Common myeloid progenitor, CD34-positive (primary cell): ENCODE measurements around the gene KDM3B.

Source experiments
- CTCF ChIA-PET: fragments of 350-600 bp; sonication (Branson Sonifier 250); formaldehyde crosslinking; loops from one replicate; lab custom pipeline; 2021; ENCODE audit warnings: antibody characterized with exemption; lab: Charles Lee
- POLR2A ChIA-PET: fragments of 350-600 bp; sonication (Branson Sonifier 250); formaldehyde crosslinking; loops from one replicate; lab custom pipeline; 2021; ENCODE audit warnings: antibody characterized with exemption; lab: Charles Lee
- DNase-seq, 3 donors: peaks; one replicate each; pipeline versions ENCODE4 v3.0.0 to v3.0.0-alpha.2; 2013
- H3K27ac ChIP-seq, 2 experiments: 1 replicate in 1 of 2; 2 replicates in 1 of 2; pipeline ENCODE4 v1.7.0; 2013; ENCODE audit warnings: inconsistent platforms in 2 of 2, low read length in 2 of 2, mild to moderate bottlenecking in 2 of 2, low read depth in 1 of 2, moderate library complexity in 1 of 2; ENCODE audit not compliant: severe bottlenecking in 2 of 2, insufficient read depth in 1 of 2, poor library complexity in 1 of 2
- H3K27me3 ChIP-seq, 5 experiments: replicated peaks in 2 of 5; 1 replicate in 3 of 5; 2 replicates in 2 of 5; pipeline versions ENCODE4 v1.6.1 to v1.7.0; 2013; ENCODE audit warnings: low read length in 4 of 5, mild to moderate bottlenecking in 2 of 5, moderate library complexity in 2 of 5, inconsistent platforms in 1 of 5; ENCODE audit not compliant: insufficient read depth in 5 of 5, control insufficient read depth in 4 of 5
- H3K36me3 ChIP-seq, 4 experiments: 1 replicate in 2 of 4; 2 replicates in 2 of 4; pipeline versions ENCODE4 v1.6.1 to v1.7.0; 2013; ENCODE audit warnings: low read length in 3 of 4, control low read depth in 1 of 4, mild to moderate bottlenecking in 1 of 4; ENCODE audit not compliant: control insufficient read depth in 4 of 4, insufficient read depth in 4 of 4
- H3K4me1 ChIP-seq, 4 experiments: 1 replicate in 3 of 4; 2 replicates in 1 of 4; pipeline versions ENCODE4 v1.6.1 to v1.7.1; 2013; ENCODE audit warnings: low read length in 3 of 4, mild to moderate bottlenecking in 3 of 4, control low read depth in 1 of 4, inconsistent platforms in 1 of 4, moderate library complexity in 1 of 4; ENCODE audit not compliant: control insufficient read depth in 4 of 4, insufficient read depth in 4 of 4; ENCODE audit errors: control extremely low read depth in 1 of 4
- H3K4me3 ChIP-seq, 7 experiments: 1 replicate in 4 of 7; 2 replicates in 3 of 7; pipeline versions ENCODE4 v1.5.1 to v1.7.0; 2013; ENCODE audit warnings: mild to moderate bottlenecking in 7 of 7, low read length in 6 of 7, moderate library complexity in 6 of 7, inconsistent platforms in 2 of 7, low read depth in 2 of 7, control low read depth in 1 of 7; ENCODE audit not compliant: insufficient read depth in 4 of 7, control insufficient read depth in 1 of 7; ENCODE audit errors: extremely low read depth in 1 of 7
- H3K9me3 ChIP-seq, 5 experiments: 1 replicate in 4 of 5; 2 replicates in 1 of 5; pipeline versions ENCODE4 v1.6.1 to v1.7.1; 2013; ENCODE audit warnings: low read length in 4 of 5, mild to moderate bottlenecking in 2 of 5, inconsistent platforms in 1 of 5, low read depth in 1 of 5, moderate library complexity in 1 of 5; ENCODE audit not compliant: control insufficient read depth in 4 of 5, insufficient read depth in 2 of 5; ENCODE audit errors: control extremely low read depth in 1 of 5
- WGBS: methylation state at CpG from one replicate; pipeline ENCODE4 v1.1.5; 2013; ENCODE audit not compliant: insufficient coverage; 5-methylcytosine and 5-hydroxymethylcytosine counted together

Gene KDM3B

DNA sequence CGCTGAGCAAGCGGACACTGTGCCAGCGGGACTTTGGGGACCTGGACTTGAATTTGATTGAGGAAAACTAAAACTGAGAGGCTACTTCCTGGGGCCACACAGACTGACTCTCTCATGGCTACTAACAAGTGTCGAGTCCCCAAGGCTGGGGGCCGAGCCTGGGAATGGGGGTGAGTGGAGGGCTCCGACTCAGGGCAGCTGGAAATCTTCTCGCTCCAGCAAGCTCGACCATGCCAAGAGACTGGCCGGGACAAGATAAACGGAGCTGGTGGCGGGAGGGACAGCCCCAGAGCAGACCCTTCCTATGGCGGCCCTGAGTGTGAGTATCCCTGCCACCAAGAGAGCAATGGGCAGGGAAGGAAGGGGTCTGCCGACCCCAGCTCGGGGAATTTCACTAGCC lies 5.6 kb upstream of the KDM3B start:
- no peak for DNase-seq
- POLR2A ChIA-PET, result interaction anchor here (5.5 kb wide), 1 partner anchor 8 kb away, joined by 42 read pairs; the partner anchor contains the start of gene FAM53C
- no peak overlapping the region for H3K27ac ChIP-seq
- peaks cover 0 to 4% (median under 1%) of the 10 kb centered on the region in 5 experiments for H3K9me3 ChIP-seq
- peaks cover 2 to 78% (median 52%) of the 10 kb centered on the region in 4 experiments for H3K36me3 ChIP-seq
- WGBS, result 99% methylated on average over 14 of the region's 14 CpGs
- H3K4me1 ChIP-seq, result peaks cover 6 to 26% (median 12%) of the 10 kb centered on the region in 4 experiments
- CTCF ChIA-PET, result interaction anchor here (0.6 to 10.2 kb wide), 4 partner anchors 9 to 103 kb away, joined by 3 to 233 read pairs (median 4); partner anchors contain the start of genes CDC25C and FAM53C
- H3K27me3 ChIP-seq, result no peaks in the 10 kb centered on the region
- no peak overlapping the region for H3K4me3 ChIP-seq

DNA sequence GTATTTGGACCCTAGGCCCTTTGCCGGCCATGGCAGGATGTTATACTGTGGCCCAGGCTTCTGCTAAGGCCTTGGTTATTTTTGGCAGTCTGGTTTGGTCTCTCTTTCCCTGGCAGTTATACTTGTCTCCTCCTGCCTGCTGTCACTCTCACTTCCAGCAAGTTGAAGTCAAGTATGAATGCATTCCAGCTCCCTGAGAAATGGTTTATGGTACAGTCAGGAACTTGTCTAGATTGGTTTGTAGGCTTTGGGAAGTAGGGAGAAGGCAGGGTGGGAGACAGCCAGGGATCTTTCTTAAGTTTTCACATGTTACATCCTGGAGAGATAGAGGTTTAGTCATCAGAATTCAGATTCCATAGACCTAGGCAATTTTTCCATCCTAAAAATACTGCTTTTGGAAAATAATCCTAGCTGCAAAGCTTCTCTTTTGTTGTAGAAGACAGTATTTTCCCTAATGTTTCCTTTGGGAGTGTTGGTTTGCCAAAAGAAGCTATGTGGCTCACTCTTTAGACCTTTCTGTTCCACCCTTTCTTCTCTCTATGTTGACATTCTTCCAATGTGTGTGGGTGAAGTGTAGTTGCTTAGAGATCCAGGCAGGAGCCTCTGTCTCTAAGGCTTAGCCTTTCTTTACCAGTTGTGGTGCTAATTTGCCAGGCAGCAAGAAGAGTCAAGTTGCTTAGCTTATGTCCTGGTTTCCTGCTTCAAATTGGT lies 2.5 kb upstream of the KDM3B start:
- peak overlapping the region in 1 of 2 experiments; percentile 40 for H3K27ac ChIP-seq
- H3K4me3 ChIP-seq, result no peak overlapping the region
- no peaks in the 10 kb centered on the region for H3K27me3 ChIP-seq
- POLR2A ChIA-PET, result interaction anchor here (1.0 to 5.5 kb wide), 3 partner anchors 8 to 20 kb away, joined by 5 to 42 read pairs (median 7); partner anchors contain the start of gene FAM53C
- no CpG with 5 or more reads among the region's 1 CpG for WGBS
- peaks cover 0 to 9% (median 2%) of the 10 kb centered on the region in 5 experiments for H3K9me3 ChIP-seq
- DNase-seq, result no peak
- CTCF ChIA-PET, result interaction anchor here (1.4 to 10.2 kb wide), 4 partner anchors 12 to 71 kb away, joined by 3 to 233 read pairs (median 64); partner anchors contain the start of genes CDC25C and FAM53C
- H3K4me1 ChIP-seq, result peaks cover 18 to 38% (median 26%) of the 10 kb centered on the region in 4 experiments
- H3K36me3 ChIP-seq, result peaks cover 0 to 60% (median 36%) of the 10 kb centered on the region in 4 experiments

- peaks cover 22 to 43% (median 30%) of the 10 kb centered on the region in 4 experiments for H3K4me1 ChIP-seq
- peak in 2 of 3 donors; percentile 74 to 80 for DNase-seq
- H3K4me3 ChIP-seq, result no peak overlapping the region
- peaks cover 0 to 9% (median 2%) of the 10 kb centered on the region in 5 experiments for H3K9me3 ChIP-seq
- H3K36me3 ChIP-seq, result peaks cover 0 to 55% (median 31%) of the 10 kb centered on the region in 4 experiments
- no peaks in the 10 kb centered on the region for H3K27me3 ChIP-seq
- POLR2A ChIA-PET, result interaction anchor here (0.6 to 5.5 kb wide), 3 partner anchors 9 to 34 kb away, joined by 4 to 42 read pairs (median 7); partner anchors contain the start of gene FAM53C
- H3K27ac ChIP-seq, result peak overlapping the region in 1 of 2 experiments; percentile 40
- CTCF ChIA-PET, result interaction anchor here (1.6 to 10.2 kb wide), 3 partner anchors 12 to 70 kb away, joined by 3 to 233 read pairs (median 125); partner anchors contain the start of genes CDC25C and FAM53C
These were observed 2.0 kb upstream of the KDM3B start for GRCh38 chr5:138350563-138350890.

- WGBS, result 100% methylated on average over 1 of the region's 1 CpG
- no peak overlapping the region for H3K27ac ChIP-seq
- DNase-seq, result no peak
- peaks cover 0 to 50% (median 26%) of the 10 kb centered on the region in 4 experiments for H3K36me3 ChIP-seq
- H3K9me3 ChIP-seq, result peaks cover 0 to 9% (median 2%) of the 10 kb centered on the region in 5 experiments
- no peak overlapping the region for H3K4me3 ChIP-seq
- ChIA-PET CTCF (interaction anchor here (1.2 to 10.2 kb wide), 9 partner anchors 13 to 807 kb away, joined by 3 to 233 read pairs (median 4); partner anchors contain the start of genes CDC23, CDC25C and FAM53C), POLR2A (interaction anchor here (0.6 to 5.5 kb wide), 3 partner anchors 9 to 33 kb away, joined by 4 to 42 read pairs (median 7); partner anchors contain the start of gene FAM53C)
- H3K27me3 ChIP-seq, result no peaks in the 10 kb centered on the region
- H3K4me1 ChIP-seq, result peaks cover 25 to 45% (median 32%) of the 10 kb centered on the region in 4 experiments
These were observed 1.4 kb upstream of the KDM3B start for GRCh38 chr5:138351056-138351455.

GRCh38 chr5:138351517-138351916 lies 968 bp upstream of the KDM3B start:
- no peaks in the 10 kb centered on the region for H3K27me3 ChIP-seq
- no peak for DNase-seq
- H3K27ac ChIP-seq, result no peak overlapping the region
- POLR2A ChIA-PET, result interaction anchor here (2.3 kb wide), 1 partner anchor 13 kb away, joined by 44 read pairs; the partner anchor contains the start of gene FAM53C
- peaks cover 0 to 9% (median 2%) of the 10 kb centered on the region in 5 experiments for H3K9me3 ChIP-seq
- peaks cover 0 to 46% (median 24%) of the 10 kb centered on the region in 4 experiments for H3K36me3 ChIP-seq
- CTCF ChIA-PET, result interaction anchor here (0.8 to 10.2 kb wide), 19 partner anchors 10 to 806 kb away, joined by 3 to 233 read pairs (median 4); partner anchors contain the start of genes BRD8, CDC23, CDC25C and FAM53C
- H3K4me1 ChIP-seq, result peaks cover 25 to 45% (median 34%) of the 10 kb centered on the region in 4 experiments
- H3K4me3 ChIP-seq, result peak overlapping the region in 1 of 7 experiments; percentile 97

GRCh38 chr5:138352722-138353559 lies 456 bp downstream of the KDM3B start:
- peak overlapping the region; percentile 86 to 98 (median 96) for H3K4me3 ChIP-seq
- peaks cover 2 to 32% (median 11%) of the 10 kb centered on the region in 4 experiments for H3K36me3 ChIP-seq
- peaks cover 0 to 9% (median 2%) of the 10 kb centered on the region in 5 experiments for H3K9me3 ChIP-seq
- ChIA-PET CTCF (interaction anchor here (0.5 to 10.2 kb wide), 22 partner anchors 9 to 182 kb away, joined by 3 to 233 read pairs (median 4); partner anchors contain the start of genes BRD8, CDC25C, EGR1 and FAM53C), POLR2A (interaction anchor here (0.6 to 2.7 kb wide), 6 partner anchors 13 to 174 kb away, joined by 3 to 44 read pairs (median 8); partner anchors contain the start of genes CDC25C, FAM53C and KIF20A)
- DNase-seq, result peak; percentile 66 to 86 (median 82)
- peaks cover 25 to 45% (median 35%) of the 10 kb centered on the region in 4 experiments for H3K4me1 ChIP-seq
- no peaks in the 10 kb centered on the region for H3K27me3 ChIP-seq
- 0% methylated on average over 44 of the region's 88 CpGs for WGBS
- H3K27ac ChIP-seq, result peak overlapping the region; percentile 91 to 98
